ENCODE results near the gene NMUR2. TPM values are rescaled to one million over a fixed set of nuclear protein-coding genes. Genes with fewer than 3 reads are reported as not detected.

The NMUR2 gene
- not detected in 2 replicates for total RNA-seq

- DNase-seq (ENCODE audit: low read depth): peak; percentile 13
Observed at GRCh38 chr5:152405145-152405544, at the start of gene NMUR2. Gene NMUR2 (minus strand): TSS chr5:152405279. CDS start chr5:152405113, 166 bp downstream.

GRCh38 chr5:152443935-152444334, 38.9 kb upstream of the NMUR2 start:
- DNase-seq (ENCODE audit: low read depth): no peak

GRCh38 chr5:152439791-152440190, 34.7 kb upstream of the NMUR2 start:
- DNase-seq (ENCODE audit: low read depth): no peak

- no peak for DNase-seq (ENCODE audit: low read depth)
Observed at GRCh38 chr5:152437866-152438265, 32.8 kb upstream of the NMUR2 start.

- DNase-seq (ENCODE audit: low read depth): no peak
Observed at GRCh38 chr5:152427721-152428120, 22.6 kb upstream of the NMUR2 start.

GRCh38 chr5:152425083-152425482, 20.0 kb upstream of the NMUR2 start:
- DNase-seq (ENCODE audit: low read depth): no peak

GRCh38 chr5:152424501-152424900, 19.4 kb upstream of the NMUR2 start:
- no peak for DNase-seq (ENCODE audit: low read depth)

- DNase-seq (ENCODE audit: low read depth): no peak
Observed at GRCh38 chr5:152422081-152422480, 17.0 kb upstream of the NMUR2 start.

GRCh38 chr5:152412129-152412528, 7.0 kb upstream of the NMUR2 start:
- no peak for DNase-seq (ENCODE audit: low read depth)

- no peak for DNase-seq (ENCODE audit: low read depth)
Observed at GRCh38 chr5:152406082-152406481, 1.0 kb upstream of the NMUR2 start.

- no peak for DNase-seq (ENCODE audit: low read depth)
Observed at GRCh38 chr5:152404494-152404893, 585 bp downstream of the NMUR2 start.

GRCh38 chr5:152403046-152403445, 2.0 kb downstream of the NMUR2 start:
- no peak for DNase-seq (ENCODE audit: low read depth)

GRCh38 chr5:152400846-152401245, 4.2 kb downstream of the NMUR2 start:
- no peak for DNase-seq (ENCODE audit: low read depth)

GRCh38 chr5:152397581-152397980, 7.5 kb downstream of the NMUR2 start:
- DNase-seq (ENCODE audit: low read depth): no peak

GRCh38 chr5:152393441-152393840, 11.6 kb downstream of the NMUR2 start:
- DNase-seq (ENCODE audit: low read depth): no peak

- DNase-seq (ENCODE audit: low read depth): no peak
Observed at GRCh38 chr5:152389208-152389849, 15.8 kb downstream of the NMUR2 start.

GRCh38 chr5:152388610-152389009, 16.5 kb downstream of the NMUR2 start:
- no peak for DNase-seq (ENCODE audit: low read depth)

GRCh38 chr5:152380415-152381123, 24.5 kb downstream of the NMUR2 start:
- no peak for DNase-seq (ENCODE audit: low read depth)

GRCh38 chr5:152379331-152379730, 25.7 kb downstream of the NMUR2 start:
- no peak for DNase-seq (ENCODE audit: low read depth)

GRCh38 chr5:152378730-152379129, 26.3 kb downstream of the NMUR2 start:
- DNase-seq (ENCODE audit: low read depth): no peak

- DNase-seq (ENCODE audit: low read depth): no peak
Observed at GRCh38 chr5:152376886-152377285, 28.2 kb downstream of the NMUR2 start.

- no peak for DNase-seq (ENCODE audit: low read depth)
Observed at GRCh38 chr5:152374711-152375275, 30.3 kb downstream of the NMUR2 start.

GRCh38 chr5:152372875-152373274, 32.2 kb downstream of the NMUR2 start:
- DNase-seq (ENCODE audit: low read depth): no peak
